ENCODE data around the gene ARF3.
"Not testable (repeated sequence)": the region's sequence is repeated elsewhere in the genome, so short reads cannot be mapped to it uniquely, and the experiment has no call there.

ARF3 gene

DNA sequence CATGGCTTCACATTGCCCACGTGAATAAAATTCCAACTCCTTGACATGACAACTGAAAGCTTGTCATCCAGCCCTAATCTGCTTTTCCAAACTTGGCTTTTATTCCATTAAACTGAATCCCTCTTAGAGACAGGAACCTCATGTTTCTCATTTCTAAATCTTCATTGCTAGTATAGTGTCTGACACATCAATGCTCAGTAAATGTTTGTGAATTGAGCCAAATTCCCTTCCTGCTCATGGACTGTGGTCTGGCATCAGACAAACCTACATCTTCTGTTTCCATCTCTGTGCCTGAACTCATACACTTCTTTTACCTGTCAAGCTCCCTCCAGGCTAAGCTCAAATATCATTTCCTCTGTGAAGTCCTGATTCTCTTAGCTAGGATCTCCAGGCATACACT, 27.7 kb downstream of the ARF3 start:
- no peak for DNase-seq (ENCODE audit: low read depth, low spot score)

GRCh38 chr12:48927261-48927660, 30.0 kb downstream of the ARF3 start:
- no peak for DNase-seq (ENCODE audit: low read depth, low spot score)

- peak; percentile 33 for DNase-seq (ENCODE audit: low read depth, low spot score)
These were observed 31.8 kb downstream of the ARF3 start, which contains the start of gene FKBP11 for GRCh38 chr12:48925304-48926011. Gene FKBP11 (minus strand): TSS chr12:48925492. CDS start chr12:48925428, 64 bp downstream.

- DNase-seq (ENCODE audit: low read depth, low spot score) = peak; percentile 43
These were observed 32.5 kb downstream of the ARF3 start for GRCh38 chr12:48924617-48925303.

DNA sequence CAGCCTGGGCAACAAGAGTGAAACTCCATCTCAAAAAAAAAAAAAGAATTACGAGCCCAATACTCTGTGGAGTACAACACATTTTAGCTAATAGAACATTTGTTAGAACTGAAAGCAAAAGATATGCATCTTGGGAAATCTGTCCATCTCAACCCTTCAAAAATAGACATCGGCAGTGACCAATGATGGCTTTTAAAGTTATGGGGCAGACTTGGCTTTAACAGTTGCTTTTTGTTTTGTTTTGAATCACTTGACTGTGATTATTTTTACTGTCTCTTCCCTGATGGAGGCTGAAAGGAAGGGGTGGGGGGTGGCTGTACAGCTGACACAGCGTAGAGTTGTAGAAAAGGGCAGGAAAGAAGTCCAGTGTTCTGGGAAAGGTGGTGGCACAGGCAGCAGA, 34.2 kb downstream of the ARF3 start:
- no peak for DNase-seq (ENCODE audit: low read depth, low spot score)

GRCh38 chr12:48917857-48918537, 39.3 kb downstream of the ARF3 start:
- DNase-seq (ENCODE audit: low read depth, low spot score) = no peak

DNA sequence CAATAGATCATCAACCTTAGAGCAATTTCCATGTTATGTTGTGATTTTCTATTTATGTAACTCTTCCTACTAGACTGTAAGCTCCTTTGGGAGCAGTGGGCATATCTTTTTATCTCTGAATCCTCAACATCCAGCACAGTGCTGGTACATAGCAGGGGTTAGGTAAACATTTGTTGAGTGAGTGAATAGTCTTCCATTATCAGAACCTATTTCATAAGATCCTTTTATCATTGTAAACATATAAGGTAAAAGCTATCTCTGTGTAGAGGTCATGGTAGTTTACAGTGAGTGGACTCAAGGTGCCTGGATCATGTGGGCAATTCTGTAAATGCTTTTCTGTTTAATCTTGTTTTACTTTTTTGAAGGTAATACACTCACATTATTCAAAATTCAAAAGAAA, 47.1 kb downstream of the ARF3 start:
- no peak for DNase-seq (ENCODE audit: low read depth, low spot score)

DNA sequence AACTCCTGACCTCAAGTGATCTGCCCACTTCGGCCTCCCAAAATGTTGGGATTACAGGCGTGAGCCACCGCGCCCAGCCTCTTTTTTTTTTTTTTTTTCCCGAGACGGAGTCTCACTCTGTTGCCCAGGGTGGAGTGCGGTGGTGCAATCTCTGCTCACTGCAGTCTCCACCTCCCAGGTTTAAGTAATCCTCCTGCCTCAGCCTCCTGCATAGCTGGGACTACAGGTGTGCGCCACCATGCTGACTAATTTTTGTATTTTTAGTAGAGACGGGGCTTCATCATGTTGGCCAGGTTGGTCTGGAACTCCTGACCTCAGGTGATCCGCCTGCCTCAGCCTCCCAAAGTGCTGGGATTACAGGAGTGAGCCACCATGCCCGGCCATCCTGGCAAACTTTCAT, 47.6 kb downstream of the ARF3 start:
- DNase-seq (ENCODE audit: low read depth, low spot score) = not testable (repeated sequence)

- no peak for DNase-seq (ENCODE audit: low read depth, low spot score)
These were observed 50.0 kb downstream of the ARF3 start for GRCh38 chr12:48907245-48907644.

- peak; percentile 89 for DNase-seq (ENCODE audit: low read depth, low spot score)
These were observed 53.3 kb downstream of the ARF3 start for GRCh38 chr12:48903982-48904411.

GRCh38 chr12:48903363-48903981, 53.8 kb downstream of the ARF3 start:
- DNase-seq (ENCODE audit: low read depth, low spot score) = no peak

DNA sequence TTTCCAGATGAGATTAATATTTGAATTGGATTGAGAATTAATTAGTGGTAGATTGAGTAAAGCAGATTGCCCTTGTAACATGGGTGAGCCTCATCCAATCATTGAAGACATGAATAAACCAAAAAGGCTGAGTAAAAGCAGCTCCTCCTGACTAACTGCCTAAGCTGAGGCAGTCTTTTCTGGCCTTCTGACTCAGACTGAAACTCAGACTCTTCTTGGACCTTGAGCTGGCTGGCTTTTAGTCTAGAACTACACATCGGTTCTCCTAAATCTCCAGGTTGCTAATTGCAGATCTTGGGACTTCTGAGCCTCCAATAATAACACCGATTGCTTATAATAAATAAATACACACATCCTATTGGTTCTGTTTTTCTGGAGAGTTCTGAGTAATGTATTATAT, 56.0 kb downstream of the ARF3 start:
- no peak for DNase-seq (ENCODE audit: low read depth, low spot score)

DNA sequence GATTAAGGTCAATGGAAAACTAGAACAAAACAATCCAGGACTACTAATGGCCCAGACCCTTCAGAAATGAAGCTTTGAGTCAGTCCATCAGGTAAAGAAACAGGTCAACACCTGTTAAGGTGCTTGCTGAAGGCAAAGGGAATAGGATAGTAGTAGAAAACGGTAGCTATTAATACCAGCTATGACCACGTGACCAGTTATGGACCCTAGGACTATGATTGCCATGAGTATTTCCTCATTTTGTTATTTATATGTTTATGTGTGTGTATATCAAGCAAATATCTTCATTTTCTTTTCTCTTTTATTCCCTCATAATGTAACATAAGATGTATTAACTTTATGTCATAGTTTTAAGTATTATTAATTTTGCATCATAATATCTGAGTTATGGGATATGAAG, 57.6 kb downstream of the ARF3 start:
- no peak for DNase-seq (ENCODE audit: low read depth, low spot score)

GRCh38 chr12:48894271-48894670, 63.0 kb downstream of the ARF3 start:
- DNase-seq (ENCODE audit: low read depth, low spot score) = no peak

DNA sequence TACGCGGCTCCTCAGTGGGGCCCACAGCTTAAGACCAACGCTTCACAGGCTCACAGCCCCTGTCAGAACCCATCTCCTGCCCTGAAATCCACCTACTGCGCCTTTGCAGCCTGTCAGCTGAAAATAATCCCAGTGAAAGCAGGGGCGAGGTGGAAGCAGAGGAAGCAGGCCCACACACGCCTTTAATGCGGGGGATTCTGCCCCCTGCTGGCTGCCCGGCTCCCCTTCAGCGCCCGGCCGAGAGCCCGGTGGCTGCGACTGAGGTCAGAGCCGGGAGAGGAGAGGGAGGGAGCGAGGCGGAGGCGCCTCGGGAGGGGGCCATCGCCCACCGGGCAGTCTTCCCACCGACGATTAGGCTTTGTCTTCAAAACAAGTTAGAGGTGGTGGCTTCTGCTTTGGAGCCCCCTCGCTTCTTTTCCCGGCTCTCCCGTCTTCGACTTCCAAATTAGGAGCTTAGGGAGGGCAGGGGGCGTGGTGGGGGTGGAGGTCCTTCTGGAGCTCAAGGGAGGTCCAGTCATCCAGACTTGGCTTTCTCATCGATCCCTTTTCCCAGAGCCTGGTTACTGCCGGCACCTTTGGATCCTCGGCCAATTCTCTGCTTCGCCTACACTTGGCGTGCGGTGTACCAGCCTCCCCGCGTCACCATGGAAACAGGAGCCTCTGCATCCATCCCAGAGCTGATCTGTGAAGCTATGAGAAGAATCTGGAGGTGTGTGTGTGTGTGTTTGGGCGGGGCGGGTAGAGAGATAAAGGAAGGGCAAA, 66.4 kb downstream of the ARF3 start:
- DNase-seq (ENCODE audit: low read depth, low spot score) = peak; percentile 97

GRCh38 chr12:48889679-48890078, 67.6 kb downstream of the ARF3 start:
- DNase-seq (ENCODE audit: low read depth, low spot score) = no peak

Measured in ELF-1 (cell line).